HG03558 (cell line): ENCODE data around the gene PSMC3IP.
"Not testable (repeated sequence)": the region's sequence is repeated elsewhere in the genome, so short reads cannot be mapped to it uniquely, and the experiment has no call there.

Experiments used
- ATAC-seq: cut with Tn5 transposase; IDR thresholded peaks from one replicate; pipeline ENCODE4 v1.9.1; 2021; ENCODE audit warnings: moderate number of reproducible peaks; ENCODE audit not compliant: unreplicated experiment; ENCODE audit errors: extremely low read depth

PSMC3IP gene

DNA sequence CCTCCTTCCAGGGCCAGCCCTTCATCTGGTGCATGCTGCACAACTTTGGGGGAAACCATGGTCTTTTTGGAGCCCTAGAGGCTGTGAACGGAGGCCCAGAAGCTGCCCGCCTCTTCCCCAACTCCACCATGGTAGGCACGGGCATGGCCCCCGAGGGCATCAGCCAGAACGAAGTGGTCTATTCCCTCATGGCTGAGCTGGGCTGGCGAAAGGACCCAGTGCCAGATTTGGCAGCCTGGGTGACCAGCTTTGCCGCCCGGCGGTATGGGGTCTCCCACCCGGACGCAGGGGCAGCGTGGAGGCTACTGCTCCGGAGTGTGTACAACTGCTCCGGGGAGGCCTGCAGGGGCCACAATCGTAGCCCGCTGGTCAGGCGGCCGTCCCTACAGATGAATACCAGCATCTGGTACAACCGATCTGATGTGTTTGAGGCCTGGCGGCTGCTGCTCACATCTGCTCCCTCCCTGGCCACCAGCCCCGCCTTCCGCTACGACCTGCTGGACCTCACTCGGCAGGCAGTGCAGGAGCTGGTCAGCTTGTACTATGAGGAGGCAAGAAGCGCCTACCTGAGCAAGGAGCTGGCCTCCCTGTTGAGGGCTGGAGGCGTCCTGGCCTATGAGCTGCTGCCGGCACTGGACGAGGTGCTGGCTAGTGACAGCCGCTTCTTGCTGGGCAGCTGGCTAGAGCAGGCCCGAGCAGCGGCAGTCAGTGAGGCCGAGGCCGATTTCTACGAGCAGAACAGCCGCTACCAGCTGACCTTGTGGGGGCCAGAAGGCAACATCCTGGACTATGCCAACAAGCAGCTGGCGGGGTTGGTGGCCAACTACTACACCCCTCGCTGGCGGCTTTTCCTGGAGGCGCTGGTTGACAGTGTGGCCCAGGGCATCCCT is 34.1 kb downstream of the PSMC3IP start:
- no peak for ATAC-seq

DNA sequence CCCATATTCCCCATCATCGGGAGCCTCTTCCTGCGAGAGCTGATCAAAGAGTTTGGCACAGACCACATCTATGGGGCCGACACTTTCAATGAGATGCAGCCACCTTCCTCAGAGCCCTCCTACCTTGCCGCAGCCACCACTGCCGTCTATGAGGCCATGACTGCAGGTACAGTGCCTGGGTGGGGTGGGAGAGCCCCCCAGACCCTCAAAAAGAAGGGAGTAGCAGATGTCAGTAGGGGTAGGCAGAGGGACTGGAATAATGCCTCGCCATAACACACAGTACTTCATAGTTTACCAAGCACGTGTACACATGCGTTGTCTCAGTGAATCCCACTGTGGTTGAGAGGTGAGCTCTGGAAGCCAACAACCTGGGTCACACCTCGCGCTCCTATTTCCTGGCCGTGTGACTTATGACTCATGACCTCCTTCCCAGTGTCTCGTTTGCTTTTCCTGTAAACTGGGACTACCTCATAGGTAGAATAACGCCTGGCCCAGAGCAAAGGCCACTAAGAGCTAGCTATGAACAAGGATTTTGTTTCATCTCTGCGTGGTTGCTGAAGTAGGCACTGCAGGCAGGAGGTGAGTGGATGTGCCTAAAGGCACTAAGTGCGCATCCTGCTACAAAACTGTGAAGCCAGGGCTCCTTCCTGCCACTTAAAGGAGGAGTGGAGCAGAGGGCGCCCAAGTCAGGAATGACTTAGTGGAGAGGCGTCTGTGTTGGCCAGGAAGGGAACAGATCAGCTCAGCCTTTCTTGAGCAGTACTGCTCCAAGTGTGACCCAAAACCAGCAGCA is 36.3 kb downstream of the PSMC3IP start:
- no peak for ATAC-seq

DNA sequence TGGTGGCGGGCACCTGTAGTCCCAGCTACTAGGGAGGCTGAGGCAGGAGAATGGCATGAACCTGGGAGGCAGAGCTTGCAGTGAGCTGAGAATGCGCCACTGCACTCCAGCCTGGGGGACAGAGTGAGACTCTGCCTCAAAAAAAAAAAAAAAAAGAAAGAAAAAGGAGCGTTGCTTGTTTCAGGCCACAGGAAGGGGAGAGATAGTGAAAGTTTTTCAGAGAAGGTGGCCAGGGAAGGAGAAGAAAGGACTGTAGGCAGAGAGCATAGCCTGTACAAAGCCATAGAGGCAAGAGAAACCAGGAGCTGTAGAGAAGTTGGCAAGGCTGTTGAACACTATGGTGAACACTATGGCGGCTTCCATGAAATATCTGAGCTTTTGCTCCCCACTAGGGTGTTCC is 37.0 kb downstream of the PSMC3IP start:
- ATAC-seq, result not testable (repeated sequence)

DNA sequence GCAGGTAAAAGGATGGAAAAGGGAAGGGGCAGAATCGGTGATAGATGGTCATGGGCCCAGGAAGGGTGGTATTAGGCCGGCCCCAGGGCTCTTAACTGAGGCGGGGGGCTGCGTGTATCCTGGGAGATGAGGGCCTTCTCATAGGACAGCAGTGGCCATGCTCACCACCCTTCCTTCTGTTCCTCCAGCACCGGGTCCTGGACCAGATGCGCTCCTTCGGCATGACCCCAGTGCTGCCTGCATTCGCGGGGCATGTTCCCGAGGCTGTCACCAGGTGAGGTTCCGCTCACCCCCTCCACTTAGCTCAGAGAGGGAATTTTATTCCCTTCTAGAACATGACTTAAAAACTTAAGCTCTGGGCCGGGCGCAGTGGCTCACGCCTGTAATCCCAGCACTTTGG is 39.0 kb downstream of the PSMC3IP start:
- ATAC-seq, result no peak

DNA sequence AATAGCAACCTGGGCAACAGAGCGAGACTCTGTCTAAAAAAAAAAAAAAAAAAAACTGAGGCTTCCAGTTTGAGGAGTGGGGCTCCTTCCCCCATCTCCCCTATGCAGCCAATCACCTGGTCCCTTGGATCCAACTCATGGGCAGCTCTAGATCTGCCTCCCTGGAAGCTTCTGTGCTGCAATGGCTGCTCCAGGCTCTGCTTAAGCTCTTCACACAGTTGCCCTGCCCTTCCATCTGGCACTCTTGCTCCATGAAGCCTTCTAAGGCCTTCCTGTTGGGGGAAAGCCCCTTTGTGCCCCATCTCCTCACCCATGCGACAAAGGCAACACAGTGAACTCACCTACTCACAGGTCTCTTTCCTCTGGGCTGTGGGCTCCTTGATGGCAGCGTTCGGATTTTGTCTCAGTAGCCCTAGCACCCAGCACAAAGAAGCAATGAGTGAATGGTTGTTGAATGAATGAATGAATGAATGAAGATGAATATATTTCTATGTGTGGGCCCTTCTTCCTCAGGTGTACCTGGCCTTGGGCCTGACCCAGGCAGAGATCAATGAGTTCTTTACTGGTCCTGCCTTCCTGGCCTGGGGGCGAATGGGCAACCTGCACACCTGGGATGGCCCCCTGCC is 39.6 kb downstream of the PSMC3IP start:
- no peak for ATAC-seq

DNA sequence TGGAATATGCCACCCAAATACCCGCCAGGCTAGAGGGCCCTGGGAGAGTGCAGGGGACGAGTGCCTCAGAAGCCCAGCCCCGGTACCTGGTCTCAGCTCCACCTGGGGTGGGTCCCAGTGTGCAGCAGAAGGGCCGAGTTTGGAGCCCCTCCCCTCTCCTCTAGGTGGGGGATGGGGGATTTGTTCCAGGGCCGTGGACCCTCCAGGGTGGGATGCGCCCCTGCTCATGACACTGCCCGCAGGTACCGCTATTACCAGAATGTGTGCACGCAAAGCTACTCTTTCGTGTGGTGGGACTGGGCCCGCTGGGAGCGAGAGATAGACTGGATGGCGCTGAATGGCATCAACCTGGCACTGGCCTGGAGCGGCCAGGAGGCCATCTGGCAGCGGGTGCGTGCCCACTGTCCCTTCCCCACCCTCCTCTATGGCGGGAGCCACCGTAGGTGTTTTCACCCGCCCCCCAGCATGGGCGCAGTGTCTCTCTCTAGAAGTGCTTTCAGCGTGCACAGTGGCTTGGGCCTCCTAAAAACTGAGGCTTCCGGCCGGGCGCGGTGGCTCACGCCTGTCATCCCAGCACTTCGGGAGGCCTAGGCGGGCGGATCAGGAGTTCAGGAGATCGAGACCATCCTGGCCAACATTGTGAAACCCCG is 40.2 kb downstream of the PSMC3IP start:
- ATAC-seq, result no peak

DNA sequence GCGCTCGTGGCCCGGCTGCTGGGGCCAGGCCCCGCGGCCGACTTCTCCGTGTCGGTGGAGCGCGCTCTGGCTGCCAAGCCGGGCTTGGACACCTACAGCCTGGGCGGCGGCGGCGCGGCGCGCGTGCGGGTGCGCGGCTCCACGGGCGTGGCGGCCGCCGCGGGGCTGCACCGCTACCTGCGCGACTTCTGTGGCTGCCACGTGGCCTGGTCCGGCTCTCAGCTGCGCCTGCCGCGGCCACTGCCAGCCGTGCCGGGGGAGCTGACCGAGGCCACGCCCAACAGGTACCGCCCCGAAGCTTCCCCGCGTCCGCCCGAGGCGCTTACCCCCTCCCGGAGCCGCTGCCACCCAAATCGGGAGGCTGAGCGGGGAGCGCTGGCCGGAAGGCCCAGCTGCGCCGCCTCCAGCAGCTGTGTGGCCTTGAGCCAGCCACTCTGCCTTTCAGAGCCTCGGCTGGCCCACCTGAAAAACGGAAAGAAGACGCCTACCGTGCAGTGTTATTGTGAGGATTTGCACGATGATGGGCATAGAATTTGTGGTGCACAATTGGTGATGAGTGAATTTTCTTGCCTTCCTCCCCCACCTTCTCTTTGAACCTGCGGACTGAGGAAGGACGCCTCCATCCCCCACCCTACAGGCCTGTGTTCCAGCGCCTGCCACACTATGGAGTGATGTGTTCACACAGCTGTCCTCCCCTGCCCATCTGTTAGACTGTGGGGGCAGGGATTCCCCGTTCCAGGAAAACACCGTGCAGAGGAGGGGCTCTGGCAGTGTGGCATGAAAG is 41.0 kb downstream of the PSMC3IP start:
- ATAC-seq, result peak; percentile 17

DNA sequence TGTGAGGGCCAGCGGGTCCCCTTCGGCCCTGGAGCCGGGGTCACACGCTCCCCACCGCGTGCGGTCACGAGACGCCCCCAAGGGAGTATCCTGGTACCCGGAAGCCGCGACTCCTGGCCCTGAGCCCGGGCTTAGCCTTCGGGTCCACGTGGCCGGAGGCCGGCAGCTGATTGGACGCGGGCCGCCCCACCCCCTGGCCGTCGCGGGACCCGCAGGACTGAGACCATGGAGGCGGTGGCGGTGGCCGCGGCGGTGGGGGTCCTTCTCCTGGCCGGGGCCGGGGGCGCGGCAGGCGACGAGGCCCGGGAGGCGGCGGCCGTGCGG is 41.5 kb downstream of the PSMC3IP start, which contains the start of gene NAGLU:
Gene NAGLU (plus strand): TSS at position 194 of the 324 bp plus-strand sequence. CDS start 32 bp downstream, at position 226.
- ATAC-seq, result peak; percentile 58

DNA sequence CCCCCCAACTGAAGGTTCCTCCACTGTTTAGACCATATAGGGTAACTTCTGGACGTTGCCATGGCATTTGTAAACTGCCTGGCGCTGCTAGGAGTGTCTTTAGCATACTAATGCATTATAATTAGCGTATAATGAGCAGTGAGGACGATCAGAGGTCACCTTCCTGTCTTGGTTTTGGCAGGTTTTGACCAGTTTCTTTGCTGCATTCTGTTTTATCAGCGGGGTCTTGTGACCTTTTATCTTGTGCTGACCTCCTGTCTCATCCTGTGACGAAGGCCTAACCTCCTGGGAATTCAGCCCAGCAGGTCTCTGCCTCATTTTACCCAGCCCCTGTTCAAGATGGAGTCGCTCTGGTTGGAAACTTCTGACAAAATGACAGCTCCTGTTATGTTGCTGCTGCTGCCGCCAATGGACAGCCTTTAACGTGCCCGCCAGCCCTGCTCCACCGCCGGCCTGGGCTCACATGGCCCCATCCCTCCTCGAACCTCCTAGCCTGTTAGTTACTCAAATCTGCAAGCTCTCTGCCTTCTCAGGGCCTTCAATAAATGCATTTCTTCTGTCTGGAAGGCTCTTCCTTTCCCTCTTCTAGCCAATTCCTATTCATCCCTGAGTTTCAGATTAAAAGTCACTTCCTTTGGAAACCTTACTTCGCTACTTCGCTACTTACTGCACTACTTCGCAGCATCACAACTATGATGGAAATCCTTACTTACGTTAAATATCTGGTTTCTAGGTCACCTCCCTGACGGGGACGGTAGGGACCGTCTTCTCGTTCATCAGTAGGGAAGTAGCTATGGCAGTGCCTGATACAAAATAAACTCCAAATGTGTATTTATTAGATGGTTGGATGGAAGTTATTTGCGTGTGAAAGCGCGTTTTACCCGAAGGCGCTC is 42.1 kb downstream of the PSMC3IP start:
- no peak for ATAC-seq

DNA sequence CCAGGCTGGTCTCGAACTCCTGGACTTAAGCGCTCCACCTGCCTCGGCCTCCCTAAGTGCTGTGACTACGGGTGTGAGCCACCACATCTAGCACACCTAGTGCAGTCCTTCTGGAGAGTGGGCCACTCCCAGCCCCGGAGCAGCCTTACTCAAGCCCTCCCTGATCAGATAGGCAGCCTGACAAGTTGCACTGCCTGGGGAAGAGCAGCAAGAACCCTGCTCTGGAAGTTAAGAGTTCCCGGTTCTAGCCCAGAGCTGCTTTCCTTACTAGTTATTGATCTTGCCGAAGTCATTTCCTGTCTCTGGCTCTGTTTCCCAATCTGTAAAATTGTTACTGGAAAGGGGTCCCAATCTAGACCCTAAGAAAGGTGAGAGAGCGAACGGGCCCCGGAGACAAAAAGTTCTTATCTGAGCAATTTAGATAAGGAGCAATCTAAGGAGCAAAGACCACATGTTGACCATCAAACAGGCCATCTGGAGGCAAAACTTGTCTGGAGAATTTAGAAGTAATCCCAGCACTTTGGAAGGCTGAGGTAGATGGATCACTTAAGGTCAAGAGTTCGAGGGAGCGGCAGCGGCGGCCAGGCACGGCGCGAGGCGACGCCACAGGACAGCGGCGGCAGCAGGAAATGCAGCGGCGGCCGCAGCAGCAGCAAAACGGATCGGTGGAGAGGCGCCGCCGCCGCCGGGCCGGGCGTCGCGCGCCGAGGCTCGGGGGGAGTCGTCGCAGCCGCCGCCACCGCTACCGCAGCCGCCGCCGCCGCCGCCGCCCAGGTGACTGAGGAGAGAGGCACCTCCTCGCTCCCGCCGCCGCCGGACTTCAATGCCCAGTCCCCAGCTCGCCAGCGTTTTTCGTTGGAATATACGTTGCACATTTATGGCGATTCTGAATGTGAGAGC is 45.8 kb downstream of the PSMC3IP start:
- ATAC-seq, result no peak

DNA sequence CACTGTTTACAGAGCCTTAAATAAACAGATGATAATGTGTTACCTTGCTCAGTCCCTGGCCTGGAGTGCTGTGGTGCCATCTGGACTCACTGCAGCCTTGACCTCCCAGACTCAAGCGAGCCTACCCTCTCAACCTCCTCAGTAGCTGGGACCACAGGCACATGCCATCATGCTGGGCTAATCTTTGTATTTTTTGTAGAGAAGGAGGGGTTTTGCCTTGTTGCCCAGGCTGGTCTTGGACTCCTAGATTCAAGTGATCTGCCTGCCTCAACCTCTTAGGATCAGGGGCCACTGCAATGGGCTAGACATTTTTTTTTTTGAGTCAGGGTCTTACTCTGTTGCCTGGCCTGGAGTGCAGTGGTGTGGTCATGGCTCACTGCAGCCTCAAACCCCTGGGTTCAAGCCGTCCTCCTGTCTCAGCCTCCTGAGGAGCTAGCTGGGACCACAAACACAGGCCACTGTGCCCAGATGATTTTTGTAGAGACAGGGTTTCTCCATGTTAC is 46.5 kb downstream of the PSMC3IP start:
- no peak for ATAC-seq

DNA sequence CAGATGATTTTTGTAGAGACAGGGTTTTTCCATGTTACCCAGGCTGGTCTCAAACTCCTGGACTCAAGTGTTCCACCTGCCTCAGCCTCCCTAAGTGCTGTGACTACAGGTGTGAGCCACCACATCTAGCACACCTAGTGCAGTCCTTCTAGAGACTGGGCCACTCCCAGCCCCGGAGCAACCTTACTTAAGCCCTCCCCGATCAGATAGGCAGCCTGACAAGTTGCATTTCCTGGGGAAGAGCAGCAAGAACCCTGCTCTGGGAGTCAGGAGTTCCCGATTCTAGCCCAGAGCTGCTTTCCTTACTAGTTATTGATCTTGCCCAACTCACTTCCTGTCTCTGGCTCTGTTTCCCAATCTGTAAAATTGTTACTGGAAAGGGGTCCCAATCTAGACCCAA is 48.5 kb downstream of the PSMC3IP start:
- no peak for ATAC-seq

DNA sequence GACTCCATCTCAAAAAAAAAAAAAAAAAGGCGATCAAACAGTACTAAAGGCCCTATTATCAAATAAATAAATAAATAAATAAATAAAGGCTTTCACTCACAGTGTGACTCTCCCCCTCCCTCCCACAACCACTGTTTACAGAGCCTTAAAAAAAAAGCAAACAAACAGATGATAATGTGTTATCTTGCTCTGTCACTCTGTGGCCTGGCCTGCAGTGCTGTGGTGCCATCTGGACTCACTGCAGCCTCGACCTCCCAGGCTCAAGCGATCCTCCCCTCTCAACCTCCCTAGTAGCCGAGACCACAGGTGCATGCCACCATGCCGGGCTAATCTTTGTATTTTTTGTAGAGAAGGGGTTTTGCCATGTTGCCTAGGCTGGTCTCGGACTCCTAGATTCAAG is 49.6 kb downstream of the PSMC3IP start:
- ATAC-seq, result no peak

DNA sequence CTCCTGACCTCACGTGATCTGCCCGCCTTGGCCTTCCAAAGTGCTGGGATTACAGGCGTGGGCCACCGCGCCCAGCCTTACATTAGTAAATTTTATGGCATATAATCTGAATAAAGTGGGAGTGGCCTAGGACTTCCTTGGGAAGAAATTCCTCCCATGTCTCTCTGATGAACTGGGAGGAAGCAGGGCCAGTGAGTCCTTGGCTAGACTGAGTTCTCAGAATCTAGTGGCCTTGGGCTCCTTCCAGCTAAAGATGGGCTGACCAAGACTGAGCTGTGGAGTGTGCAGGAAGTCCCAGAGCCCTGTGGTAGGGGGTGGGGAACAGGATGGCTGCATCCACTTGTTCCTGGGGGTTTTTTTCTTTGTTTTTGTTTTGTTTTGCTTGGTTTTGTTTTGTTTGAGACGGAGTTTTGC is 51.5 kb downstream of the PSMC3IP start:
- no peak for ATAC-seq

DNA sequence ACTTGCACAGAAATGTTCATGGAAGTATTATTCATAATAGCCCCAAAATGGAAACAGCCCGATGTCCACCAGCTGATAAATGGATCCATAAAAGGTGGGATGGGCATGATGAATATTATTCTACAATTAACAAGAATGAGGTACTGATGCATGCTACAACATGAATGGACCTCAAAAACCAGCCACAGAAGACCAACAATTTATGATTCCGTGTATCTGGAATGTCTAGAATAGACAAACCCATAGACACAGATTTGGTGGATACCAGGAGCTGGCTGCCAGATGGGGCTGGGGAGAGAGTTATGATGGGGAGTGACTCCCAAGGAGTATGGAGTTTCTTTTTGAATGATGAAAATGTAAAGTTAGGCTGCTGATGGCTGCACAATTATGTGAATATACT is 52.3 kb downstream of the PSMC3IP start:
- ATAC-seq, result no peak

DNA sequence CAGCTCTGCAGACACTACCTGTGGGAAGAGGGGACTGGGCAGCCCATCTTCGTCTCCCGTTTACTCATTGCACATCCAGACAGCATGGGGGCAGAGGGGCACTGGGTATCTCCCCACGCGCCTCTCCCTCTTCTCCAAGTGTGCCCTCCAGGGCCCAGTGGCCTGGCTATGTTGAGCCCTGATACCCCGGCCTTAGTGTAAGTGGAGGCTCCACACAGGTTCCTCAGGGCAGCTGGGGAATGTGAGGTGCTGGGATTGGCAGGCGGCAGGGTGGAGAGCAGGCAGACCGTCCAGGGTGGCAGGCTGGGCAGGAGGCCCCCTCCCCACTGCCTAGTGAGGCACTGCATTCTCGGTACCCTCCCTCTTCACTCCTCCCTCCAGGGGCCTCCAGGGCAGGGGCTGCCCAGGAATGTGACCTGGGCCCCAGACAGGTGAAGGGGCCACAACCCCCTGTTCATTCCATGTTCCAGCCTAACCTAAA is 54.7 kb downstream of the PSMC3IP start:
- ATAC-seq, result no peak
